DLD1 (cell line): ENCODE results near the gene SMAP2.
"Not testable (repeated sequence)": the region's sequence is repeated elsewhere in the genome, so short reads cannot be mapped to it uniquely, and the experiment has no call there.

Experiments used
- in situ Hi-C: cut with HindIII; loops from 2 replicates; pipeline ENCODE4 v1.10.0; 2017; ENCODE audit warnings: low sequenced_read_pairs

Gene SMAP2

GRCh38 chr1:40371707-40372258 lies 1.7 kb upstream of the SMAP2 start:
- in situ Hi-C loops, result no loop called here

GRCh38 chr1:40372658-40373322 lies 737 bp upstream of the SMAP2 start:
- in situ Hi-C loops, result no loop called here

- in situ Hi-C loops, result no loop called here
Observed at GRCh38 chr1:40377512-40377911, 4.0 kb downstream of the SMAP2 start.

- in situ Hi-C loops, result no loop called here
Observed at GRCh38 chr1:40379785-40380452, 6.4 kb downstream of the SMAP2 start.

DNA sequence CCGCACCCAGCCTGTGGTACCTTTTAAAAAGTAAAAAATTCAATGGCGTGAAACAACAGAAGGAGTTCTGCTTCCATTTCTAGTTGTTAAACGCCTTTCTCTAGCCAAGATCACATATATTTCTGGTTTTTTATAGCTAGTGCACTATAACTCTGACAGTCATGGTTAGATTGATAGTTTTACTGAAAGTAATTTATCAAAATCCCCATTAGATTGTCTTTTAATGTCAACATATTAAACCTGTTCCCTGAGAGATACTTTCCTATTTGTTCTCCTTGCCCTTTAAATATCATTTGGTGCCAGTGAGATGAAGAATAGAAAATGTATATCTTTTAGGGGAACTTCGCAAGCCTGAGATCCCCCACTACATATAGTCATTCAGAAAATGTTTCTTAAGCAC lies 7.3 kb downstream of the SMAP2 start:
- in situ Hi-C loops, result no loop called here

DNA sequence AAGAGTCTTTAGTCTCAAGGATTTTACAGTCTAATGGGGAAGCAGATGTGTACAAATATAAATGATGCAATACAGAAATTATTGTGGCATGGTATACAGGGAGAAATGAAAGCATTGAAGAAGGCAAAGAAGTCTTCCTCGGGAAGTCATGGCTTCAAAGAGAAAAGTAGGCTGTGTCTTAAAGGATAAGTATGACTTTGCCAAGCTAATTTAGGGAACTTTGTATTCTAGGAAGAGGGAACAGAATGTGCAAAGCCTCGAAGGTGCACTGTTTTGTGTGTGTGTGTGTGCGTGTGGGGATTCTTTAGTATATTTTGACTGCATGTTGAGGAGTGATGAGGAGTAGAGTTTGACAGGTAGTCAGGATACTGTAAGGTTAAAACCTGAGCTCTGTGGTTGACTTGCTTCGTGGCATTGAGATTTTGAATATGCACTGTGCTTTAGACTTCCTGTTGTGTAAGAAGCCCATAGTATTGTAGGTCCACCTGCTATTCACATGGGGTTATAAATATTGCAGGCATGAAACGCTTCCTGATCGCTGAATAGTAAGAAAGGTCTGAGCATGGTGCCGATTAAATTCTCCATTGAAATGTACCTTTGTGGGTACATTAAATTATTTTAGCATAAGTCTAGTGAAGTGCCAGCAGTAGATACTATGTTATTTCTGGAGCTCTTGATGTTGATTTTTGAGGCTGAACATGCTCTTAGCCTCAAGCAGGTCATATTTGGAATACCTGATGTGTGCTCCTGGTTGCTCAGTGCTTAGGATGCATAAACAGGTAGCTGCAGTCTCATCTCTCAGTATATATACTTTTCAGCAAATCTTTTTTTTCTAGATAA lies 8.0 kb downstream of the SMAP2 start:
- in situ Hi-C loops, result no loop called here

- in situ Hi-C loops, result no loop called here
Observed at GRCh38 chr1:40382108-40382460, 8.6 kb downstream of the SMAP2 start.

DNA sequence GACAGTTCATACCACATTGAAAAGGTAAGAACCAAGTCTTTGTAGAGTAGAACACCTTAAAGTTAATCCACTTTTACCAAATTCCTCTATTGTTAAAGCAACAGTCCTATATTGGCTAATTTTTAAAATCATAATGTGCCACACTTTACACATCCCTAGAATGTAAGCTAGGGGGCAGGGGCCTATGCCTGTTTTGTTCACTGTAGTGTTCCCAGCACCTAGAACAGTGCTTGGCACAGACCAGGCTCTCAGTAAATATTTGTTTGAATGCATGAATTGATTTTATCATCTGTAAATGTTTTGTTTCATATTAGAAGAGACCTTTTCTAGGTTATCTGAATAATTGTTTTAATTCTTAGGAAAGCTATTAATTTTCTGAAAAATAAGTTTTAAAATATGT lies 9.1 kb downstream of the SMAP2 start:
- in situ Hi-C loops, result no loop called here

DNA sequence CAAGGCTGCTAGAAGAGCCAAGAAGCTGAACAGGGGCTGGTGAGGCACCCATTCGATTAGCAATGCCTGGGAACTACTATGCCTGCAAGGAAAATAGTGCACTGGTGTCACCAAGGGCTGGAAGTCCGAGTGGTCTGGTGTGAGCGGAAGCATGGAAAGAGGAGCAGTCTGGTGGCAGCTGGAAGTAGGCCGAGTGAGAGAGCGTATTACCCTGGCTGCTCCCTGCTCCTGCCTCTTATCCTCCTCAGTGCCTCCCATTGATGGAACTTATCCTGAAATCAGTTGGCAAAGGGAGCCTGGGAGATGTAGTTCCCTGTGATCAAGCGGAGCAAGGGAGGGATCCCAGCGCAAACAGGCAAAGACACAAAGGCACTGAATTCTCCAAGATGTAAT lies 9.6 kb downstream of the SMAP2 start:
- in situ Hi-C loops, result no loop called here

- in situ Hi-C loops, result no loop called here
Observed at GRCh38 chr1:40383488-40384412, 10.2 kb downstream of the SMAP2 start.

DNA sequence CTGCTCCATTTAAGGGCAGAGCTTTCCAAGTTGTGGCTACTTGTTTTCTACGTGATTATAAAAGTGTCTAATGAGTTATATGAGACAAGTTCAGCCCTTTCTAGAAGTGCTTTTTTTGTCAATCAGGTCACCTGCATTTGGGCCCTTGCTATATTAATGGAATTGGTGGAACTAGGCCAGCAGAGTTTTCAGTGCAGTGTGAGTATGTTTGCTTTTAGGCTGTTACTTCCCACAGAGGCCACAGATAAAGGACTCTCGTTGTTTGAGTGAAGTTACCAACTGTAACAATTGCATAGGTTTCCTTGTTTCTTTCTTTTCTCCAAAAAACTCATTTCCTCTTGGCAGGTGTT lies 10.9 kb downstream of the SMAP2 start:
- in situ Hi-C loops, result no loop called here

- in situ Hi-C loops, result no loop called here
Observed at GRCh38 chr1:40384887-40385286, 11.4 kb downstream of the SMAP2 start.

DNA sequence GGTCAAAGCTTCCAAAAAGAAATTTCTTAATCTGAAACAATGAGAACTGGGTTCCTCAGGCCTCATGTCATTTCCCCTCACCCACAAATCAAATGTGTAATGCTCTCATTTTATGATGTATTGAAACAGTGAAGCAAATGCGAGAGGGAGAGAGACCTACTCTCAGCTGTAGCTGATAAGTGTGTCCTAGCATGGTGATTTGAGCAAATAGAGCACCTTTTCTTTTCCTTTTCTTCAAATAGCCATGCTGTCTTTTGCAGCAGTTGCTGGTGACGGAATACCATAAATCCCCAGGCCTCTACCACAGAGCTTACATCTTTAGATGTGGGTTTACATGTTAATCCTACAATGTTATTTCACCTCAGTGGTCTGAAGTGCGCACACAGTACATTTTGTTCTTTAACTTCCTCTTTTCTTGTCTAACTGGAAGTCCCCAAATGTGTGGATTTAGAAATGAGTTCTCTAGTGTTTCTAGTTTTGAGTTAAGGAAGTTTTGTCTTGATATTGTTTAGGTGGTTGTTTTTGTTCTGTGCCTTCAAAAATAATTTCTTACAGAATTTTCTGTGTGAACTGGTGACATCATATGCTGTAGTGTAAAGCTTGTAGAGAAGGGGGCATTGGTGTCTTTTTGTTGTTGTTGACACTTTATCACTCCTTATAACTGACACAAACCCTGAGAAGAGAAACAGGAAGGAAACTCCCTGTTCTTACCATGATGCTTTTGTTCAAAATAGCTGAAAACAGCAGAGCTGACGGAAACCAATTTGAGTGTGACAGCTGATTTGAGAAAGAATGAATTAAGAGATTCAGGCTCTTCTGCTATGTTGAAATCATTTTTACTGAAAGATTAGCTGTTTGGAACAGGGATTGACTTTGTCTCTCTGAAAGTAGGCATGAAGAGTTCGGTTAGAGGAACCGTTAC lies 12.2 kb downstream of the SMAP2 start:
- in situ Hi-C loops, result no loop called here

- in situ Hi-C loops, result no loop called here
Observed at GRCh38 chr1:40386359-40386723, 12.8 kb downstream of the SMAP2 start.

GRCh38 chr1:40386796-40387195 lies 13.3 kb downstream of the SMAP2 start:
- in situ Hi-C loops, result no loop called here

DNA sequence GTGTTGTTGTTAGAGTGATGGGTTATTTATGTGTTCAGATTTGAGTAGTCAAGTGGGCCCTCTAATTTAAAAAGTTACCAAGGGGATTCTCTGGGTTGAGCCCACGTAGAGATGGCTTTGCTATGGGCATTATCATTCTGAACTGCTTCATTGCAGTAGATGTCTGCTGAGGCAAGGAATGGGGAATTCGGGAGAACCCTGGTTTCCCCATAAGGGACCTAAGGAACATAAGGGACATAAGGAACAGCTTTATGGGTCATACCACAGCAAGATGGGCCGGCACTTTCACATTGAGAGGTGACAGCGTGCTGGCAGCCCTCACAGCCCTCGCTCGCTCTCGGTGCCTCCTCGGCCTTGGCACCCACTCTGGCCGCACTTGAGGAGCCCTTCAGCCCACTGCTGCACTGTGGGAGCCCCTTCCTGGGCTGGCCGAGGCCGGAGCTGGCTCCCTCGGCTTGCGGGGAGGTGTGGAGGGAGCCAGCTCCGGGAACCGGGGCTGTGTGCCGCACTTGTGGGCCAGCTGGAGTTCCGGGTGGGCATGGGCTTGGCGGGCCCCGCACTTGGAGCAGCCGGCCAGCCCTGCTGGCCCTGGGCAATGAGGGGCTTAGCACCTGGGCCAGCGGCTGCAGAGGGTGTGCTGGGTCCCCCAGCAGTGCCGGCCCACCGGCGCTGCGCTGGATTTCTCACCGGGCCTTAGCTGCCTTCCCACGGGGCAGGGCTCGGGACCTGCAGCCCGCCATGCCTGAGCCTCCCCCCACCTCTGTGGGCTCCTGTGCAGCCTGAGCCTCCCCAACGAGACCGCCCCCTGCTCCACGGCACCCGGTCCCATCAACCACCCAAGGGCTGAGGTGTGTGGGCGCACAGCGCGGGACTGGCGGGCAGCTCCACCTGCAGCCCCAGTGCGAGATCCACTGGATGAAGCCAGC lies 14.1 kb downstream of the SMAP2 start:
- in situ Hi-C loops, result not testable (repeated sequence)

- in situ Hi-C loops, result not testable (repeated sequence)
Observed at GRCh38 chr1:40388456-40389321, 15.2 kb downstream of the SMAP2 start.

GRCh38 chr1:40389322-40389803 lies 15.8 kb downstream of the SMAP2 start:
- in situ Hi-C loops, result no loop called here
